CD4-positive, alpha-beta T cell treated with Interleukin-21 for 1 hour (primary cell): Measurements from ENCODE around the gene SYNGAP1.
"Not testable (repeated sequence)": the region's sequence is repeated elsewhere in the genome, so short reads cannot be mapped to it uniquely, and the experiment has no call there.

Experiments used
- DNase-seq: peaks from one replicate; pipeline ENCODE4 v3.0.0-alpha.2; 2020

SYNGAP1 gene

GRCh38 chr6:33440649-33441309 lies 20.9 kb downstream of the SYNGAP1 start:
- DNase-seq, result no peak

GRCh38 chr6:33441457-33441856 lies 21.6 kb downstream of the SYNGAP1 start:
- DNase-seq, result no peak

- no peak for DNase-seq
Observed at GRCh38 chr6:33442283-33442682, 22.4 kb downstream of the SYNGAP1 start.

DNA sequence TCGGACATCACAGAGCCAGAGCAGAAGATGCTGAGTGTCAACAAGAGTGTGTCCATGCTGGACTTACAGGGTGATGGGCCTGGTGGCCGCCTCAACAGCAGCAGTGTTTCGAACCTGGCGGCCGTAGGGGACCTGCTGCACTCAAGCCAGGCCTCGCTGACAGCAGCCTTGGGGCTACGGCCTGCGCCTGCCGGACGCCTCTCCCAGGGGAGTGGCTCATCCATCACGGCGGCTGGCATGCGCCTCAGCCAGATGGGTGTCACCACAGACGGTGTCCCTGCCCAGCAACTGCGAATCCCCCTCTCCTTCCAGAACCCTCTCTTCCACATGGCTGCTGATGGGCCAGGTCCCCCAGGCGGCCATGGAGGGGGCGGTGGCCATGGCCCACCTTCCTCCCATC lies 23.2 kb downstream of the SYNGAP1 start:
- DNase-seq, result no peak

GRCh38 chr6:33443619-33444504 lies 24.0 kb downstream of the SYNGAP1 start:
- no peak for DNase-seq

GRCh38 chr6:33445119-33445603 lies 25.3 kb downstream of the SYNGAP1 start:
- DNase-seq, result no peak

DNA sequence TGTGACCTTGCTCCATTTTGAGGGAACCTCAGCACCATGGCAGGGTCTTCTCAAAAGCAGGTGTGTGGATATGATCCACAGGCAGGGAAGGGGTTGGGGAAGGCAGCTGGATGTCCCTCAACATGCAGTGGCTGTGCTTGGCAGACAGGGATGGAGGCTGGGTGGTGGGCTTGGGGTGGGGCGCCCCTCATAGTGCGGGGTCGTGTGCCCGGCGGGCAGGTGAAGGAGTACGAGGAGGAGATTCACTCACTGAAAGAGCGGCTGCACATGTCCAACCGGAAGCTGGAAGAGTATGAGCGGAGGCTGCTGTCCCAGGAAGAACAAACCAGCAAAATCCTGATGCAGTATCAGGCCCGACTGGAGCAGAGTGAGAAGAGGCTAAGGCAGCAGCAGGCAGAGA lies 26.5 kb downstream of the SYNGAP1 start:
- DNase-seq, result no peak

- DNase-seq, result no peak
Observed at GRCh38 chr6:33450434-33450833, 30.6 kb downstream of the SYNGAP1 start.

- no peak for DNase-seq
Observed at GRCh38 chr6:33451606-33452005, 31.7 kb downstream of the SYNGAP1 start.

GRCh38 chr6:33452496-33452895 lies 32.6 kb downstream of the SYNGAP1 start:
- DNase-seq, result no peak

- no peak for DNase-seq
Observed at GRCh38 chr6:33453393-33454008, 33.6 kb downstream of the SYNGAP1 start.

DNA sequence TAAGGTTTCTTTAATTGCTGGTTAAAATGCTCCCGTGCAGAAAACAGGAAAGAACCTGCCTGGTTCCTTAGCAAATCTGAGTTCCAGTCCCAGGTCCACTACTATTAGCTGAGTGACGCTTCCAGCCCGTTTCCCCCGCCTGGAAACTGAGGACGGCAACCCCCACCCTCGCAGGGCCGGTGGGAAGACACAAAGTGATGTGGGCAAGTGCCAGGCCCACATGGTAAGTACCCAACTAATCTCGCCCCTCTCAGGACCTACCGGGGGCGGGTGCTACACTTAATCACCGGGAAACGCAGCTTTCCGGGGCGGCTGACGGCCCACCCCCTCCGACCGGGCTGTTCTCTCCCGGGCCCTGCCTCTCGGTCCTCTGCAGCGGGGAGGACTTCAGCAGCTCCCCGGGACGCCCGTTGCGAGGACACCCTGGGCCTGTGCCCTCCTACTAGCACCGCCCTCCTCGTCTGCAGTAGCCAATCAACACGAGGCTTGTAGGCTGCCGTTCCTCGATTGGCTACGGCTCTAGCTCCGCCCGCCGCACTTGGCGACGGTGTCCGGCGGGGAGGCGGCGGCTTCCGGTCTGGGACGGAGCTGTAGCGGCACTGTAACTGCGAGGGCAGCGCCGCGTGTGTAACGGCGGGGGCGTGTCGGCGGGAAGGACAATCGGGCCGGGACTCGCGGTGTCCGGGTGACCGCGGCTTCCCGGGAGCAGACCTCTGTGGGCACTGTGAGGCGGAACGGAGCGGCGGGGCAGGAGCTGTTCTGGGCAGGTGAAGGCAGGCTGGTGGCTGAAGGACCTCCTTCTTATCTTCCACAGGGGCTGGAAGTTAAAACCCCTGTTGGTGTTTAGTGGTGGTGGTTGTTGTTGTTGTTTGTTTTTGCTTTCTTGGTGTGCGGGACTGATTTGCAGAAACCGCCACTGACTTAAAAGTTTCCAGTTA lies 34.4 kb downstream of the SYNGAP1 start, which contains the start of gene ZBTB9:
TSS of gene ZBTB9 (plus strand) at position 568 of the 938 bp plus-strand sequence. CDS start 525 bp downstream, outside the sequence.
- peak; percentile 97 for DNase-seq

DNA sequence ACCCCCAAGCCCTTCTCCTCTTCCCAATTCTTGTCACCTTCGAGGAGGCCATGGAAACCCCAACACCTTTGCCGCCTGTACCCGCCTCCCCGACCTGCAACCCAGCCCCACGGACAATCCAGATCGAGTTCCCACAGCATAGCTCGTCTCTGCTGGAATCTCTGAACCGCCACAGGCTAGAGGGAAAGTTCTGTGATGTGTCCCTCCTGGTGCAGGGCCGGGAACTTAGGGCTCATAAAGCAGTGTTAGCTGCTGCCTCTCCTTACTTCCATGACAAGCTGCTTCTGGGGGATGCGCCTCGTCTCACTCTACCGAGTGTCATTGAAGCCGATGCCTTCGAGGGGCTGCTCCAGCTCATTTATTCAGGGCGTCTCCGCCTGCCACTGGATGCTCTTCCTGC lies 35.2 kb downstream of the SYNGAP1 start:
- DNase-seq, result no peak

- no peak for DNase-seq
Observed at GRCh38 chr6:33456156-33456555, 36.3 kb downstream of the SYNGAP1 start.

- DNase-seq, result no peak
Observed at GRCh38 chr6:33458676-33459075, 38.8 kb downstream of the SYNGAP1 start.

- DNase-seq, result no peak
Observed at GRCh38 chr6:33459226-33459625, 39.4 kb downstream of the SYNGAP1 start.

DNA sequence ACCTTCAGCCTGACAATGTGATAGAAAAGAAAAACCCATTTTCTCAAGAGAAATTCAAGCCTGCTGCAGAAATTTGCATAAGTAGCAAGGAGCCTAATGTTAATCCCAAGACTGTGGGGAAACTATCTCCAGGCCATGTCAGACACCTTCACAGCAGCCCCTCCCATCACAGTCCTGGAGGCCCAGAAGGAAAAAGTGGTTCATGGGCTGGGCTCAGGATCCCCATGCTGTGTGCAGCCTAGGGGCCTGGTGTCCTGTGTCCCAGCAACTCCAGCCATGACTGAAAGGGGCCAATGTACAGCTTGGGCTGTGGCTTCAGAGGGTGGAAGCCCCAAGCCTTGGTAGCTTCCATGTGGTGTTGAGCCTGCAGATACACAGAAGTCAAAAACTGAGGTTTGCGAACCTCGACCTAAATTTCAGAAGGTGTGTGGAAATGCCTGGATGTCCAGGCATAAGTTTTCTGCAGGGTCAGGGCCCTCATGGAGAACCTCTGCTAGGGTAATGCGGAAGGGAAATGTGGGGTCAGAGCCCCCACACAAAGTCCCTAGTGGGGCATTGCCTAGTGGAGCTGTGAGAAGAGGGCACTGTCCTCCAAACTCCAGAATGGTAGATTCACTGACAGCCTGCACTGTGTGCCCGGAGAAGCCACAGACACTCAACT lies 46.3 kb downstream of the SYNGAP1 start:
- no peak for DNase-seq

DNA sequence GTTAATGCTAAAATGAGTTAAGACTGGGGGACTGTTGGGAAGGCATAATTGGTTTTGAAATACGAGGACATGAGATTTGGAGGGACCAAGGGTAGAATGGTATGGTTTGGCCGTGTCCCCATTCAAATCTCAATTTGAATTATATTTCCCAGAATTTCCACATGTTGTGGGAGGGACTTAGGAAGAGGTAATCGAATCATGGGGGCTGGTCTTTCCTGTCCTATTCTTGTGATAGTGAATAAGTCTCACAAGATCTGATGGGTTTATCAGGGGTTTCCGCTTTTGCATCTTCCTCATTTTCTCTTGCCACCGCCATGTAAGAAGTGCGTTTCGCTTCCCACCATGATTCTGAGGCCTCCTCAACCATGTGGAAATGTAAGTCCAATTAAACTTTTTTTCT lies 47.2 kb downstream of the SYNGAP1 start:
- no peak for DNase-seq

DNA sequence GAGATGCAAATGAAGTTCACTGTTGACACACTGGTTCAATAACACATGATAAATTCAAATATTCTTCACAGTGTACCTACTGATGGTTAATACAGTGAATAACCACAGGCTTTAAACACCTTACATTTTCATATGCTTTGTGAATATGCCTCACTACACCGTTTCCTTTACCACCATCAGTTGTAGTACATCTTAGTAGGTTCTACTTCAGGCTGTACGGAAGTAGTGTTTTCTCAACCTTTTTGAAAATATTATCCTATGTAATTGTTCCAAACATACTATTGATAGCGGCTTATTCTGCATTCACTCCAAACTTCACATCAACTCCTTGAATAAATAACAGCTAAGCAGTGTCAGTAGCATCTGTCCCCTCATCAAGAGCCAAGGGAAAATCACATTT lies 49.8 kb downstream of the SYNGAP1 start:
- no peak for DNase-seq

DNA sequence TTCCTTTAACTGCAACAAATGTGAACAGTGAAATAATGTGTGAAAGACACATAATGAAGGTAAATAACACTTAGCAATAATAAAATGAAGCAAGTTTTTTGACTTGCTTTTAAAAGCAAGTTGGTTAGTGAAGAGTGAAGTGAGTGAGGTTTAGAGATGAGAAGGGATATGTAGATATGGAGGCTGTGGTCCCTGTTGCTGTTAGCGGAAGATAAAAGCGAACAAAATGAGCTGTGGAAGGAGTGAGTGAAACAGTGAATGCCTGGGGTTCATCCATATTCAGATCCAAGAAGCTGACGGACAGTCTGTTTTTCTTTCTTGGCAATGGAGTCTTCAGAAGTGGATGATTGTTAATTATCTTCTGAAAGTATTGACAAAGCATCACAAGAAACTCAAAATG lies 58.0 kb downstream of the SYNGAP1 start:
- DNase-seq, result no peak

- DNase-seq, result peak; percentile 5
Observed at GRCh38 chr6:33481192-33481591, 61.3 kb downstream of the SYNGAP1 start.

- DNase-seq, result not testable (repeated sequence)
Observed at GRCh38 chr6:33482620-33483019, 62.8 kb downstream of the SYNGAP1 start.
